Fibroblast of upper back skin (primary cell): ENCODE data around the gene ZFAND2B.

Experiments used
- DNase-seq: peaks from one replicate; pipeline ENCODE4 v3.0.0-alpha.2; 2013

ZFAND2B gene

DNA sequence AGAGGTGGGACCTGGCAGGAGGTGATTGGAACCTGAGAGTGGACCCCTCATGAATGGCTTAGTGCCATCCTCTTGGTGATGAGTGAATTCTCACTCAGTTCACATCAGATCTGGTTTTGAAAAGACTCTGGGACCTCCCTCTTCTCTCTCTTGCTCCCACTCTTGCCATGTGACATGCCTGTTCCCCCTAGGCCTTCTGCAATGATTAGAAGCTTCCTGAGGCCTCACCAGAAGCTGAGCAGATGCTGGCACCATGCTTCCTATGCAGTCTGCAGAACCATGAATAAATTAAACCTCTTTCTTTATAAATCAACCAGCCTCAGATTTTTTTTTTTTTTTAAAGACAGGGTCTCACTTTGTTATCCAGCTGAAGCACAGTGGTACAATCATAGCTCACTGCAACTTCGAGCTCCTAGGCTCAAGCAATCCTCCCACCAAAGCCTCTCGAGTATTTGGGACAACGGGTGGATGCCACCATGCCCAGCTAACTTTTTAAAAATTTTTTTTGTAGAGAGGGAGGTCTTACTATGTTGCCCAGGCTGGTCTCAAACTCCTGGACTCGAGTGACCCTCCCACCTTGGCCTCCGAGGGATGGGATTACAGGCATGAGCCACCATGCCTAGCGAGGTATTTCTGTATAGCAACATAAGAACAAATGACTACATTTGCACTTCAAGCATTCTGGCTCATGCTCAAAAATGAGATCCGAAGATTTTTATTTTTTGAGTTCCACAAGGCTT, 2.0 kb upstream of the ZFAND2B start:
- no peak for DNase-seq

DNA sequence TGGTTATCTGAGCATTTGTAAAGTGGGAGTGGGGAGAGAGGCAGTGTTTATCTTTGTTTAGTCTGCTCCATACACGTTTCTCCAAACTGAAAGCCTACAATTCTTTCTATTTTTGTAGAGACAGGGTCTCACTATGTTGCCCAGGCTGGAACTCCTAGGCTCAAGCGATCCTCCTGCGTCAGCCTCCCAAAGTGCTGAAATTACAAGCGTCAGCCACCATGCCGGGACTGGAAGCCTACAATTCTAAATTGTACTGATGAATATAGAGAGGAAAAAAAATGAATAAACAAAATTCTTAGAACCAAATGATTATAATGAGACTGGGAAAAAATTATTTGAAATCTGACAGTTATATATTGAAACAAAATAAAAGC, 1.4 kb upstream of the ZFAND2B start:
- no peak for DNase-seq

DNA sequence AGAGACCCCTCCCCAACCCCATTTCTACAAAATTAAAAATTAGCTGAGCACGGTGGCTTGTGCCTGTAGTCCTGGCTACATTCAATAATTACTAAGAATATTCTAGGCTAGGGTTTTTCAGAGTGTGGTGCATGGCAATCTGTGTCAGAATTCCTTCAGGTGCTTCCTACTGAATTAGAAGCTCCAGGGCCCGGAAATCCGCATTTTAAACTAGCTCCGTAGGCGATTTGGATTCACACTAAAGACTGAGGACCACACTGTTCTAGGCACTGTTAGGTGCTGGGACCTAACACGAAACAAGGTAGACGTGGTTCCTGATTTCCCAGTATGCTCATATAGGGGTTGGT, 628 bp upstream of the ZFAND2B start:
- DNase-seq: no peak

DNA sequence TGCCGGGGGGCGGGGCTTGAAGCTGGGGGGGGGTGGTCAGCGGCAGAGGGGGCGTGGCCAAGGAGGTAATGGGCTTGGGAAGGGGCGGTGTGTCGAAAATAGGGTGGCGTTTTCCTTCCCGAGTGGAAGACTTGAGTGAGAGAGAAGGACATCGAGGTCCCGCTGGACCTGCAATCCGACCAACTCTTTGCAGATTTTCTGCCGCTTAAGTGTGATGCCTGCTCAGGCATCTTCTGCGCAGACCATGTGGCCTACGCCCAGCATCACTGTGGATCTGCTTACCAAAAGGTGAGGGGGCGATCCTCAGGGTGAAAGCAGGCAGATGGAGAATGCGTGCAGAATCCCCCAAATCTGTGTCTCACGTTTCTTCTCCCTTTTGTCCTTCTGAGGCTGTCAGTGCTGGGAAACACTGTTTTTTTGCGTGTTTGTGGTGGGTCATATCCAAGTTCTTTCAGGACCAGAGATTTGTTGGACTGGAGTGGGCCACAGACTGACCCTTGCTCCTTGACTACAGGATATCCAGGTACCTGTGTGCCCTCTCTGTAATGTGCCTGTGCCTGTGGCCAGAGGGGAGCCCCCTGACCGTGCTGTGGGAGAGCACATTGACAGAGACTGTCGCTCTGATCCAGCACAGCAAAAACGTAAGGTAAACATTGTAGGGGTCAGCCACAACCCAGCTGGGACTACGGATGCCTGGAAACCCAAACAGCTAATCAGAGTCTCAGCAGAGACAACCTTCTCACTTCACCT, 727 bp downstream of the ZFAND2B start:
- no peak for DNase-seq

DNA sequence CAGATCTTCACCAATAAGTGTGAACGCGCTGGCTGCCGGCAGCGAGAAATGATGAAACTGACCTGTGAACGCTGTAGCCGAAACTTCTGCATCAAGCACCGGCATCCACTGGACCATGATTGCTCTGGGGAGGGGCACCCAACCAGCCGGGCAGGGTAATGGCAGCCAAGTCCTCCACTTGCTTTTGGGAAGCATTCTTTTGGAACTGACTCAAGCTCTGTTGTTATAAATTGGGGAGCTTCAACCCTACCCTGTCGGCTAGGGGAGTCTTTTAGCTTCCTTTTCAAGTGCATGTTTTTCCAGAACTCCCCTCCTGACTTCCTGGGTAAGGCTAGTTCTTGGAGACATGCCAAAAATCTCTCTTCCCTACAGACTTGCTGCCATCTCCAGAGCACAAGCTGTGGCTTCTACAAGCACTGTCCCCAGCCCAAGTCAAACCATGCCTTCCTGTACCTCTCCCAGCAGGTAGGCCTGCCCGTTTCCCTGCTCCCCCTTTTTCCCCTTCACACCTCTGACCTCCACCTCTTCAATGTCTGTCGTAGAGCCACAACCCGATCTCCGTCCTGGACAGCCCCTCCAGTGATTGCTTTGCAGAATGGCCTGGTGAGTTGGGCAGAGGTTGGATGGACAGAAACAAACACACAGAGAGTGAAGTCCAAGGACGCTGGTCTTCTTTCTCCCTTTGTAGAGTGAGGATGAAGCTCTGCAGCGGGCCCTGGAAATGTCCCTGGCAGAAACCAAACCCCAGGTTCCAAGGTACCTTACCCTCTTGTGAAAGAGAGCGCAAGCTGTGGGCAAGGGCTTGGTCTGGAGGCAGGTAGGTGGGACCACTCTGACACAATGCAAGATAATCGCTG, 1.5 kb downstream of the ZFAND2B start:
- peak; percentile 28 for DNase-seq

DNA sequence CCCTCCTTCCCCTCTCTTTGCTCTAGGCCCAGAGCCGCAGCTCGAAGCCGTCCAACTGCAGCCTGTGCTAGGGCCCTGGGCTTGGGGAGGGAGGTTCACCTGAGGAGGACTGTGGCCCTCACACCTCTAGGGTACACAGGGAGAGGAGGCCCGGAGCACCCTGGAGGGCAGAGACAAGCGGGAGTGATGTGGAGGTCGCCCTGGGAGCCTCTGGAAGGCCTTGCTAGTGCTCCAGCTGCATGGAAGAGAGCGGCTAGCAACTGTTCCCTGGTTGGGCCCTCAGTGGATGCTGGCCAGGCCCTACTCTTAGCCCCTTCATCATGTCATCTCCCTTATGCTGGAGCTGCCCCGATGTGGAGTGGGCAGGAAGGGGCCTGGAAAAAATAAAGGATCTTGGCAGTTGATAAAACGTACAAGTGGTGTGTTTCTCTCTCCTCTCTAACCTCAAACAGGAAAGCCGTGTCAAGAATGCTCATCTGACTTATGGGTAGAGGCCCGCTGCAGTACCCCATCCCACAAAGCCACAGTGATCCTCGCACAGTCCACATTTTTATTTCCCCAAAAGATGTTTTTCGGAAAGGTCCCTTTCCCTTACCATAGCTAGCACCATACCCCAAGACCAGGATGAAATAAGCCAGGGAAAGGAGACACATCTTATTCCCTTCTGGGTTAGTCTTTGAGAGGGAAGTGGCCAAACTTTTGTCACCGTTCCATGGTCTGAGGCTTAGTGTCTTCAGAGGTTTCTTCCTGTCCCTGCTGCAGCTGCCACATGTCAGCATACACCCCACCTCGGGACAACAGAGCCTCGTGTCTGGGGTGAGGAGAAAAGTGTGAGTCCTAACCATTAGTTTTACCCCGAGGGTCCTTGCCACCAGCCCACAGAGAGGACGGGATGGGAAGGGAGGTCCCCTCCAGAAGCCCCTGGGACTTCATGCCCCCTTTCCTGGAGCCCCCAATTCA, 2.9 kb downstream of the ZFAND2B start:
- DNase-seq: no peak

DNA sequence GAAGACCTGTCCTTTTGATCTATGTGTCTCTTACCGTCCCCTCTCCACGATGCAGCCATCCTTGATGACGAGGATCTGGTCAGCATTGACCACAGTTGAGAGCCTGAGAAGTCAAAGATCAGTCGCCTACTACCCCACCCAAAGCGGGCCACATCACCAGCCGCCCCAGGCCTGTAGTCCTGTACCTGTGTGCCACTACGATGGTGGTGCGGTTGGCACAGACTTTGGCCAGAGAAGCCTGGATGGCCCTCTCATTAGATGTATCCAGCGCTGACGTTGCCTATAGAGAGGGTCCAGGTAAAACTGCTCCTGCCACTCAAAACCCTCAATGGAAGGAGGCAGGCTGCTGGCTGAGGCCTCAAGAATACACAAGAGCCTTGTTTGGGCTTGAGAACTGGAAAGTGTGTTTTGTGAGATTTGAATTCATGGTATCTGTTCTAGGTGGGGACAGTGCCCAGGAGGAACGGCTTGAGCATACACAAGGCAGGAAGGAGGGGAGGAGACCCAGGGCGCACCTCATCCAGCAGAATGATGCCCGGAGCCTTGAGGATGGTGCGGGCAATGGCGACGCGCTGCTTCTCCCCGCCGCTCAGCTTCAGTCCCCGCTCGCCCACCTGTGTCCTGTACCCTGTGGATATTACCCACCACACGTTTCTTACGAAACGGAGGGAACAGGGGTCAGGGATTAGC, 3.8 kb downstream of the ZFAND2B start:
- DNase-seq: no peak

DNA sequence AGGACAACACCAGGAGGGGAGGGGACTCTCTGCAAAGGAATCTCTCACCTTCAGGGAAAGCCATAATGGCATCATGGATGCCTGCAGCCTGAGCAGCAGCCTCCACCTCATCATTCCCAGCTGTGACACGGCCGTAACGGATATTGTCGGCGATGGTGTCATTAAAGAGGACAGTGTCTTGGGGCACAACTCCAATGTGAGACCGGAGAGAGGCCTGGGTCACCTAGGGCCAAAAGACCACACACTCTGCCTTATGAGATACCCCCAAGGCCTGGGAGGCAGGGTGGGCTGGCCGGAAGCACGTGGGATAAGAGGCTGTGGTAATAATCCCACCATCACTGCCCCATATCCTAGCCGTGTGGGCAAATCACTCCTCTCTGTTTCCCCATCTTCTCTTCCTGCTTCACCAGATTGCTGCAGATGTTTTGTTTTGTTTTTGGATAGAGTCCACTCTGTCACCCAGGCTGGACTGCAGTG, 4.3 kb downstream of the ZFAND2B start:
- no peak for DNase-seq

DNA sequence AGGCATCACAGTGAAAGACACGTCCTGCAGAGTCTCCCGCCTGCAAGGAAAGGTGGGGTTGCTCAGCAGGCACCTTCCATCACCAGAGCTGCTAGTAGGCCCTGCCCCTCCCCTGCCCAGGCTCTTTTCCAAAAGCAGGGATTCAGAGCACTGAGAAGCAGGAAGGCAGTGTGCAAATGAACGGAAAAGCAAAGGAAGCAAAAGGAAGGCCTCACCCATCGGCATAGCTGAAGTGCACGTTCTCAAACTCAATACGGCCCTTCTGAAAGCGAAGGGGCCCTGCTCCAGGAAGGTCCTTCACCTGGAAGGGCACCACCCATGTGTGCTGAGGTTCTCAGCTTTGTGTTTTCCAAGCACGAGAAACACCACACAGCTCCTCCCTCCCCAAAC, 6.4 kb downstream of the ZFAND2B start:
- no peak for DNase-seq

DNA sequence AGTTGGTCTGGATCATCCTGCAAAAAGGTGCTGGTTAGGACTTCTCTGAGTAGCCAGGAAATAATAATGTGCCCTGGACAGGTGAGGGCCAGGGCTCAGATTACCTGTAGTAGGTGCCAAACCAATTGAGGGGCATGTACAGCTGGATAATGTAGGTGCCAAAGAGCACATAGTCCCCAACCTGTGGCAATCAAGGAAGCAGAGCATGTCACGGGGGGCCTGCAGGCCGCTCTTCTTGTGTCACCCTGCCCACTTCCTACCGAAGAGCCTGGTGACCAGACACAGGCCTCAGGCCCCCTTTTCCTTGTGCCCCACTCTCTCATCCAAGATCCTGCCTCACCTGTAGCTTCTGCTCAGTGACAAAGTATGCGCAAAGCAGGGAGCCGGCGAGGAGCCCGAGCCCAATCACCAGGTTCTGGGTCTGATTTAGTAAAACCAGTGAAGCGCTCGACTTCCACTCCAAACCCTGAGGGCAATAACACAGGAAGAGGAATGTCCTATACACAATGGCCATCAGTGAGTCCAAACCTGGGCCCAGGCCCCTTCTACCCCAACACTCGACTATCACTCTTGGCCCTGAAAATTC, 7.0 kb downstream of the ZFAND2B start:
- DNase-seq: no peak

DNA sequence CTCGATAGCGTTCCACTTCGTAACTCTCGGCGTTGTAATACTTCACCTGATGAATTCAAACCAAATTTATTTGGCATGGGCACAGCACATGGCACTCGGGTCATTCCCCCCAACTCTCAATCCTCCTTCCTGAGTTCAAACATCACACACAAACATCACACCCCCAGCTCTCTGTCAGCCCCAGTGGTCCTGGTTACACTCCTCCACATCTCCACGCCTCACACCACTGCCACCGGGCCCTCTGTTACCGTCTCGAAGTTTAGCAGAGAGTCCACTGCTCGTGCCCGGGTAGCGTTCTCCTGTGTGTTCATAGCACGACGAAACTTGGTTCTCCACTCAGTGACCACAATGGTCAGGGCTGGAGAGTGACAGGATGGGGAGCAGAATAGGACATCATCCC, 7.6 kb downstream of the ZFAND2B start:
- no peak for DNase-seq

DNA sequence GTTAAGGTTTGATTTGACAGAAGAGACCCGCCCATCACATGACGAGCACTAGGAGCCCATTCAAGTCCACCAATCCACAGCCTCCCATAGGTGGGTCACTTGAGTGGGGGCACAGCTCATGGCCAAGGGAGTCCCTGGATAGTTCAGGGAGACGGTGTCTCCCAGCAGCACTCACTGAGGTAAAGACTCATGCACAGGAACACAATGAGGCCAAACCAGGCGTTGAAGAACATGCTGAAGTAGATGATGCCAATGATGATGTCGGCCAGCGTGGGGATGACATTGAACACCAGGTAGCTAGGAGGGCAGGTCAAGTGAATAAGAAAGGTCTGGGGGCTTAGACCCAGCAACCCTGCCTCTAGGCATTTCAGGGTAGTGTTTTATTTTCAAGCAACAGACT, 8.2 kb downstream of the ZFAND2B start:
- DNase-seq: no peak

DNA sequence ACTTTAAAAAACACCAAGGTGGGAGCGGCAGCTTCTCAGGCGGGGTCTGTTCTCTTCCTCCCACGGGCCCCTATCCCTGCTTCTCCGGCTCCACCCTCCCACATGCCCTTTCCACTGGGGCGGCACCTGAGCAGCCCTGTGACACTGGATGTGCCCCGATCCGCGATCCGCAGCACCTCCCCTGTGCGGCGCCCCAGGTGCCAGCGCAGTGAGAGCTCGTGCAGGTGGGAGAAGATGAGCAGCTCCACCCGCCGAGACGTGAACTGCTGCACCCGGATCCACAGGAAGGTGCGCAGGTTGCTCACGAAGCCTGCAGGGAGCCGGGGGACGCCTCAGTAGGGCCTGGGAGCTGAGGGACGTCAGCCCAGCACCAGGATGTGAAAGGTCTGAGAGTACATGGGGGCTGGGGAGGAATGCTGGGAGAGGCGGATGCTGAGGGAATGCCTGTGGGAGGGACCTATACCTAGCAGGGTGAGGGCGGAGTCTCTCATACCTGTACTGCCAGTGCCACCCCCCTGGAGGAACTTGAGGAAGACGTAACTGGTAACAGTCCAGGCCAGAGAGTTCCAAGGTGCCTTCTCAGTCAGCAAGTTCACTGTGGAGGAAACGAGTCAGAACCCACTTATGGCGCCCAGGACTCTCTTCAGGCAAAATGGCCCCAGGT, 9.4 kb downstream of the ZFAND2B start:
- DNase-seq: no peak

DNA sequence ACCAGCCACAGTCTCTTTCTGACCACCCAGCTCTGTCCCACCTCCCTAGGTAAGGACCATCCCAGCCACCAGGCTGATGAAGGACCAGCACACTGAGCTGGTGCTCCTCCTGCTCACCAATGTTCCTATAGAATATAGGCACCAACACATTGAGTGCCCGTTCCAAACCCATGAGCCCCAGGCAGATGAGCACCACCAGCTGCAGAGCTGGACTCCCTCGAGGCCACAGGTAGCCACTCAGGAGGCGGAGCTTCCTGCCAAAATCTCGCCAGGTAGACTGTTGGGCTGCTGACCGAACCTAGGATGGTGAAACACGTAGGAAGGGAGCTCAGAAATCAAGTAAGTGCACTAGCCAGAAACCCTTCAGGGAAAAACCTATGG, 9.9 kb downstream of the ZFAND2B start:
- no peak for DNase-seq

DNA sequence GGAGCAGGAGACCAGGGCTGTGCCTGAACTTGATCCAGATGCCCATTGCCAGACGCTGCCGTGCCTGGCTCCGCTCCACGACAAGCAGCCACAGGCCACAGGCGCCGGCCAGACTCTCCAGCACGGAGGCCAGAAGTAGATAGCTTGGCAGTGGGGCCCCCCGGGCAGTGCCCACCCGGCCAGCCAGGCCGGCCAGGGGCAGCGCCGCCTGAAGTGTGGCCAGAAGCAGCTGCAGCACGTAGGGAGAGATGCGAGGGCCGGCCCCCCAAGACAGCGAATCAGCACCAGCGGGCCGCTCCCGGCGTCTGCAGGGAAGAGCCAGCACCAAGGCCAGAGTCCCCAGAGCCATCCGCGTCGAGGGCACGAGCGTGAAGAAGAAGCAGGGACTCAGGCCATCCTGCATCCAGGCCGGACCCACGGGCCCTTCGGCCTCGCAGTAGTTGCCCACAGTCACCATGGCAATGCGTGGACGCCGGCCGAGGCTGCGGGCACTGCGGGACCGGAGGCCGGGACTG, 11.7 kb downstream of the ZFAND2B start:
- peak; percentile 70 for DNase-seq

DNA sequence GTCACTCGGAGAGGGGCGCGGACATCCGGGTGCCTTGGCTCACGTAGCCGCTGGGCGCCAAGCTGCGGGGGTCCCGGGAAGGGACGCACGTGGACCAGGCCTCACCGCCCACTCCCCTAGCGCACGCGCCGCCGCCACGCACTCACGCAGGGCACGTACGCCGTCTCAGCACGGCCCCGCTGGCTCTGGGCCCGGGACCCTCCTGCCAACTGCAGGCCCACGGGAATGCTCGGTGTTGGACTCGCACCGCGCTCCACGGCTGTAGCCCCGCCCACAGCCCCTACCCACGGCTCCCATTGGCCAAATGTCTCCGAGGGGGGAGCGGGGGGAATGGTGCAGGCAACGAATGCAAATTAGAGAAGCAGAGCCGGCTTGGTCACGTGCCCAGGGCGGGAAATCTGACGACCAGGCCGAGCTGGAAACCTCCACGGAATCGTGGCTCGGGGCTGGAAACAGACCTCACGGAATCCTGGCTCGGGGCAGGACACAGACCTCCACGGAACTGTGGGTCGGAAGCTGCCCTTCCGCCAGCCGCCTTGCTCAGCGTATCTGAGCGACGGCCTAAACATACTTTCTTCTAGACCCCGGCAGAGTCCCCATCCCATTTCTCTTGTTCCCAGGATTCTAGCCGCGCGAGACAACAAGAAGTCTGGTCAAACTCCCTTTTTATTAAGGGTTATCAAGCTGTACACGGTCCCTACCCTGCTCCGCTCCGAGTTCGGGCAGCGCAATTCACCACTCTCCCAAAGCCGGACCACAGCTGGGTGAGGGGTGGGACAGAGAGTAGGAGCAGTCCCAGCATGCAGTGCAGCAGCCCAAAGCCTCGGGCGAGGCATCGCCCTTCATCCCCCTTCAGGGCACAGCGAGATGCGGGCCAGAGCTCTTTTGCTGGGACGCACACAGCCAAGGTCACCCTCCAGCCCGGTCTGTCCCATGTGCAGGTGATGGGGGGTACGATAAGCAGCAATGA, 12.4 kb downstream of the ZFAND2B start, which contains the start of gene ABCB6:
Gene ABCB6, minus strand, starts transcription at position 227 of the 970 bp plus-strand sequence. CDS start 285 bp downstream, outside the sequence.
- peak; percentile 97 for DNase-seq

DNA sequence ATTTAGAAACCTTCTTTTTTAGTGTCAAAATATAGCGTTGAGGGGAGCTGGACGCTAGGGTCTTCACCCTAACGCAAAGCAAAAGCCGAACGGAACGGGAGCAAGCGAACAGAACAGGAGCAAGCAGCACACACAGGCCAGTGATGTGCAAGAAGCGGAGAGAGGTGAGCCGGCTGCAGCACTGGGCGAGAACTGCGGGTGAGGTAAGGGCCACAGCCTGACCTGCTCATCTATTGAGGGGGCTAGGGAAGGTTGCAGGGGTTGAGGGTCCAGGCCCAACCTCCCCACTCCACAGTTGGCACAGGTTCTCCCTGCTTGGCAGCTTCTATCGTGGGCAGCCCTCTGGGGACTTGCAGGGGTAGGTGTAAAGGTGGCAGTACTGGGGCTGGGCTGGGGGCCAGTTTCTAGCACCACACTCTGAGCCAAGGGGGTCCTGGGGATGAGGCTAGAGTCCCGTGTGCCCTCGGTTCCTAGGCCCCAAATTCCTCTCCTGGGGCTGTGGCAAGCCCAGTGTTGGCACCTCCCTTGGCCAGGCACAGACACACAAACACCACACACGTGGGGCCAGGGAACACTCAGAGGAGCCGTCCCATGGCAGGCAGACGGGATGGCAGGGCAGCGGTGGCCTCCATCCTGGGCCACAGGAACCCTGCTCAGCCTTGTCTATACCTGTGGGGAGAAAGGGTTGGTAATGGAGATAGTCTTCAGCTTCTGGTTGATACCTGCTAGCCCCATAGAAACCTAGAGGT, 13.4 kb downstream of the ZFAND2B start:
- DNase-seq: no peak

DNA sequence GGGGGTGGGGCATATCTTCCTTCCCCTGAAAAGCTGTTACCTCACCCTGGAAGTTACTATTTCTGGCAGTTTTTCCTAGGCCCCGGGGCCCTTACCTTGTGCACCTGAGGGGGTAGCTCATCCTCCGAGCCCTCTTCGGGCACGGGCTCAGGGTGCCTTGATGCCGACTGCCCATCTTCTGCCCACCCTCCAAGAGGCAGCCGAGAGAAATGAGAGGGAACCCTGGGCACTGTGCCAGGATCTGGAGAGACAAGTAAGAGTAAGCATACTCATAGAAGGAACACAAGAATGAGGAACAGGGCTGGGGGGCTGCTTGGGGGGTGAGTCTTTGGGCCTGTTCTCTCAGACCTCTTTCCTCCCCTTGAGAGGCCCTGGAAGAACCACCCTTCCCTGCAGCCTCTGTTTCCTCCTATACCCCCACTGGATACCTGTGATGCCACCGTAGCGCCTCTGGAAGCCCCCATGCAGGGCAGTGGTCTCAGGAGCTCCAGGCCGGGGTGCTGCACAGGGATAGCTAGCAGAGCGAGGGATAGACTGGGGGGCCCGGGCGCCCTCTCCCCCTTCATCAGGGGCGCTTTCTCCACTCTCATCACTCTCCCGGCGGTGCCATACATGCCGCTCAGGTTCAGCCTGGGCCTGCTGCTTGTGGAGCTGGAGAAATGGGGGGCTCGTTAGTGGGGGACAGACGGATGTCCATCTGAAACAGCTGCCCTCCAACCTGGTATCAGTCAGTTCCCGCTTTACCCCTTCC, 14.2 kb downstream of the ZFAND2B start:
- no peak for DNase-seq
